K562 (cell line): ENCODE data around the gene CHST7. TPM values are rescaled to one million over a fixed set of nuclear protein-coding genes. Genes with fewer than 3 reads are reported as not detected.

Experiments
- CREB3 ChIP-seq: fragments of 450-650 bp; conservative IDR thresholded peaks from 2 replicates; pipeline ENCODE4 v1.6.1; 2016; ENCODE audit warnings: missing genetic modification characterization, low read depth, mild to moderate bottlenecking, missing compliant biosample characterization, moderate library complexity
- DMBX1 ChIP-seq: fragments of 250-450 bp; sonication (Bioruptor Pico); IDR thresholded peaks from 2 replicates; pipeline ENCODE4 v1.8.0; 2022; ENCODE audit warnings: inconsistent platforms, mild to moderate bottlenecking, moderate library complexity, borderline replicate concordance
- ETV5 ChIP-seq: sonication (generic); formaldehyde crosslinking; IDR thresholded peaks from 2 replicates; pipeline ENCODE4 v1.4.0; 2020; ENCODE audit warnings: low read depth, mild to moderate bottlenecking, missing genetic modification reagents
- ETV6 ChIP-seq, 3 experiments: fragments of 150-350 bp in 1 of 3; sonication (generic) in 1 of 3; formaldehyde crosslinking in 1 of 3; IDR thresholded peaks; 2 replicates each; pipeline versions ENCODE4 v1.6.1 to v1.8.0; 2014 to 2022; ENCODE audit warnings: borderline replicate concordance in 2 of 3, low read depth in 2 of 3, antibody characterized with exemption in 1 of 3, low read length in 1 of 3, mild to moderate bottlenecking in 1 of 3, missing genetic modification reagents in 1 of 3
- HDAC8 ChIP-seq: fragments of 450-650 bp; IDR thresholded peaks from 2 replicates; pipeline ENCODE4 v1.6.1; 2016; ENCODE audit warnings: mild to moderate bottlenecking, missing genetic modification characterization, moderate library complexity, missing compliant biosample characterization
- LARP7 ChIP-seq: fragments of 450-650 bp; IDR thresholded peaks from 2 replicates; pipeline ENCODE4 v1.6.1; 2016
- MAFG ChIP-seq: fragments of 450-650 bp; conservative IDR thresholded peaks from 2 replicates; pipeline ENCODE4 v1.6.1; 2016; ENCODE audit warnings: missing genetic modification characterization, missing compliant biosample characterization
- MAFK ChIP-seq: IDR thresholded peaks from 2 replicates; pipeline ENCODE4 v1.6.1; 2011; ENCODE audit warnings: low read length, improper control_type of control experiment
- PML ChIP-seq: IDR thresholded peaks from 2 replicates; pipeline ENCODE4 v1.6.1; 2012; ENCODE audit warnings: low read length, inconsistent platforms
- RBM25 ChIP-seq: fragments of 200-400 bp; formaldehyde crosslinking; IDR thresholded peaks from 2 replicates; pipeline ENCODE4 v1.6.1; 2018; ENCODE audit warnings: low read length, low read depth, moderate library complexity; ENCODE audit not compliant: severe bottlenecking
- RFX1 ChIP-seq: fragments of 450-650 bp; IDR thresholded peaks from 2 replicates; pipeline ENCODE4 v1.6.1; 2016; ENCODE audit warnings: mild to moderate bottlenecking, moderate library complexity
- SP2 ChIP-seq: IDR thresholded peaks from 2 replicates; pipeline ENCODE4 v1.6.1; 2011; ENCODE audit warnings: mild to moderate bottlenecking, low read depth, low read length, moderate library complexity; ENCODE audit not compliant: poor library complexity, severe bottlenecking; ENCODE audit errors: extremely low read depth
- TGIF2 ChIP-seq: sonication (generic); formaldehyde crosslinking; IDR thresholded peaks from 2 replicates; pipeline ENCODE4 v1.8.1; 2022; ENCODE audit warnings: mild to moderate bottlenecking, missing genetic modification reagents, moderate library complexity
- ZNF212 ChIP-seq: fragments of 450-650 bp; formaldehyde crosslinking; IDR thresholded peaks from 2 replicates; pipeline ENCODE4 v1.4.0; 2020; ENCODE audit warnings: mild to moderate bottlenecking
- ZNF23 ChIP-seq: fragments of 250-450 bp; sonication (Bioruptor Pico); IDR thresholded peaks from 2 replicates; pipeline ENCODE4 v1.4.0; 2020; ENCODE audit warnings: mild to moderate bottlenecking
- ZNF318 ChIP-seq, 2 experiments: fragments of 450-650 bp; IDR thresholded peaks; 2 replicates each; pipeline ENCODE4 v1.6.1; 2016; ENCODE audit warnings: mild to moderate bottlenecking in 2 of 2, borderline replicate concordance in 1 of 2, low read depth in 1 of 2, moderate library complexity in 1 of 2
- ZNF436 ChIP-seq: fragments of 250-450, 450-650 bp; sonication (Bioruptor Pico); formaldehyde crosslinking; IDR thresholded peaks from 2 replicates; pipeline ENCODE4 v1.7.0; 2020; ENCODE audit warnings: mild to moderate bottlenecking
- polyA plus RNA-seq, 8 experiments: library from polyadenylated mRNA; depleted of rRNA in 4 of 8; stranded (reverse) in 5 of 8; unstranded in 3 of 8; fragments of >200 nt; fragmentation: Nextera tagmentation in 2 of 8; fragmentation: Illumina TruSeq in 1 of 8; extraction: Ambion mirVana in 2 of 8; extraction: Trizol in 1 of 8; gene quantifications; 2 replicates each; pipeline versions ENCODE4 v1.2.1 to v1.2.3, GENCODE V29; 2011 to 2014; ENCODE audit warnings: inconsistent platforms in 1 of 8, missing spikeins in 1 of 8
- total RNA-seq, 7 experiments: library from RNA; depleted of rRNA in 6 of 7; stranded (reverse); fragments of >200 nt in 6 of 7; fragmentation: Illumina TruSeq in 2 of 7; extraction: Trizol in 2 of 7; gene quantifications; 2 replicates each; pipeline versions ENCODE4 v1.2.1 to v1.2.3, GENCODE V29; 2011 to 2021; ENCODE audit warnings: low replicate concordance in 1 of 7

CHST7 gene
- total and polyA plus RNA-seq, 9 of the 15 experiments (the other 6 are each of a cell fraction or from before 2014, with no cell fraction given), result 0.04 to 0.41 (median 0.09) TPM; not detected in 2

- TF ChIP-seq DMBX1 (CRISPR knock-in tag) (no peak), ZNF212 (CRISPR knock-in tag) (no peak), HDAC8 (tag) (no peak), RFX1 (no peak), ZNF436 (CRISPR knock-in tag) (no peak), ETV6 (IDR thresholded peaks at IDR 0.05; ENCODE audit: borderline replicate concordance in 1 of 2, low read depth in 2 of 2, low read length in 1 of 2) (no peak), ETV6 (CRISPR knock-in tag; IDR thresholded peaks at IDR 0.05; ENCODE audit: borderline replicate concordance) (no peak), LARP7 (no peak; the same call in 1 of the 2 replicates), ZNF23 (CRISPR knock-in tag) (no peak), MAFK (no peak), SP2 (no peak), ETV5 (CRISPR knock-in tag) (peak; percentile 45; the same call in 1 of the 2 replicates), ZNF318 (IDR thresholded peaks at IDR 0.05; ENCODE audit: borderline replicate concordance in 1 of 2, low read depth in 1 of 2) (no peak), TGIF2 (CRISPR knock-in tag) (no peak), PML (peak; percentile 68; the same call in 1 of the 2 replicates), MAFG (tag) (no peak), CREB3 (tag) (no peak), RBM25 (no peak)
Measured at GRCh38 chrX:46545111-46546005, 28.2 kb upstream of the CHST7 start, which contains the start of gene ZNF674 (continued).
